GM20000 (cell line): ENCODE measurements around the gene P3R3URF.
A peak's percentile ranks its signal among the peaks of the same experiment; 100 is the strongest.

ENCODE experiments used
- DNase-seq: peaks from one replicate; pipeline ENCODE4 v3.0.0; 2012; ENCODE audit warnings: low spot score
- CTCF ChIP-seq: IDR thresholded peaks from 2 replicates; pipeline ENCODE4 v1.5.1; 2012; ENCODE audit warnings: mild to moderate bottlenecking, control low read depth; ENCODE audit errors: extremely low read depth, missing control alignments

The P3R3URF gene

GRCh38 chr1:46131712-46132528 is 44.4 kb downstream of the P3R3URF start:
- peak; percentile 20 for DNase-seq
- no peak for TF ChIP-seq CTCF

- peak; percentile 19 for DNase-seq
- TF ChIP-seq CTCF = no peak
Observed at GRCh38 chr1:46131093-46131492, 45.2 kb downstream of the P3R3URF start.

GRCh38 chr1:46130606-46131005 is 45.7 kb downstream of the P3R3URF start:
- no peak for DNase-seq
- TF ChIP-seq CTCF = no peak

- no peak for DNase-seq
- no peak for TF ChIP-seq CTCF
Observed at GRCh38 chr1:46130121-46130520, 46.2 kb downstream of the P3R3URF start.

- TF ChIP-seq CTCF = no peak
- DNase-seq = no peak
Observed at GRCh38 chr1:46128344-46128743, 47.9 kb downstream of the P3R3URF start.
